Measurements from ENCODE around the gene DNAJC5G. TPM values are rescaled to one million over a fixed set of nuclear protein-coding genes. Genes with fewer than 3 reads are reported as not detected.

The DNAJC5G gene
- total and polyA plus RNA-seq, 9 donors, result 0.16 to 0.83 (median 0.56) TPM; not detected in 6

- TF ChIP-seq CTCF (IDR thresholded peaks at IDR 0.05) (no peak), EP300 (IDR thresholded peaks at IDR 0.05) (no peak), POLR2A (IDR thresholded peaks at IDR 0.05) (no peak)
- H3K27ac ChIP-seq, result no peak overlapping the region
- peaks cover 4% of the 10 kb centered on the region for H3K4me1 ChIP-seq (ENCODE audit: insufficient read depth)
- DNase-seq, result no peak
- H3K4me3 ChIP-seq, result no peak overlapping the region
- H3K9me3 ChIP-seq, result no peaks in the 10 kb centered on the region
- H3K36me3 ChIP-seq, result no peaks in the 10 kb centered on the region
- 7 to 10% (median 9%) methylated on average over 14 of the region's 14 CpGs for WGBS, 3 donors
- H3K27me3 ChIP-seq, result peaks cover 4% of the 10 kb centered on the region
- intact Hi-C loops (cut with DNase I), result loop anchor here in 1 of 4 donors (10.0 kb wide), 1 partner anchor 462 kb away; the partner anchor contains the start of gene DPYSL5
These were observed 32.0 kb downstream of the DNAJC5G start for GRCh38 chr2:27307287-27307544.

- peaks cover 4% of the 10 kb centered on the region for H3K27me3 ChIP-seq
- DNase-seq, result no peak
- no peak overlapping the region for H3K27ac ChIP-seq
- TF ChIP-seq CTCF (IDR thresholded peaks at IDR 0.05), result no peak
- no peak for TF ChIP-seq EP300 (IDR thresholded peaks at IDR 0.05)
- TF ChIP-seq POLR2A (IDR thresholded peaks at IDR 0.05), result no peak
- H3K9me3 ChIP-seq, result no peaks in the 10 kb centered on the region
- no peak overlapping the region for H3K4me3 ChIP-seq
- WGBS, 3 donors, result 3 to 10% (median 5%) methylated on average over 51 to 75 of the region's 75 CpGs
- intact Hi-C loops (cut with DNase I), result loop anchor here in 1 of 4 donors (10.0 kb wide), 1 partner anchor 463 kb away; the partner anchor contains the start of gene DPYSL5
- H3K4me1 ChIP-seq (ENCODE audit: insufficient read depth), result peaks cover 4% of the 10 kb centered on the region
- H3K36me3 ChIP-seq, result no peaks in the 10 kb centered on the region
These were observed 32.5 kb downstream of the DNAJC5G start for GRCh38 chr2:27307545-27308358.

- Histone ChIP-seq H3K4me3 (no peak within 1 kb of the TSS), H3K4me1 (ENCODE audit: insufficient read depth) (peaks cover 4% of the 10 kb centered on the region), H3K27ac (no peak within 1 kb of the TSS), H3K27me3 (peaks cover 4% of the 10 kb centered on the region), H3K9me3 (no peaks in the 10 kb centered on the region), H3K36me3 (no peaks in the 10 kb centered on the region)
- intact Hi-C loops (cut with DNase I), result loop anchor here in 1 of 4 donors (10.0 kb wide), 1 partner anchor 464 kb away; the partner anchor contains the start of gene DPYSL5
- 11 to 28% (median 21%) methylated on average over 23 to 25 of the region's 25 CpGs for WGBS, 3 donors
- TF ChIP-seq POLR2A (IDR thresholded peaks at IDR 0.05) (no peak), CTCF (IDR thresholded peaks at IDR 0.05) (no peak), EP300 (IDR thresholded peaks at IDR 0.05) (no peak)
- DNase-seq, result peak; percentile 29 to 67 (median 55)
These were observed 33.2 kb downstream of the DNAJC5G start, which contains the start of gene UCN for GRCh38 chr2:27308359-27308881. TSS of gene UCN (minus strand) at chr2:27308445. CDS start at chr2:27307895, 550 bp downstream.

- intact Hi-C loops (cut with DNase I), result loop anchor here in 1 of 4 donors (10.0 kb wide), 1 partner anchor 465 kb away; the partner anchor contains the start of gene DPYSL5
- WGBS, 3 donors, result 85 to 90% (median 89%) methylated on average over 6 of the region's 6 CpGs
- Histone ChIP-seq H3K36me3 (no peaks in the 10 kb centered on the region), H3K4me1 (ENCODE audit: insufficient read depth) (peaks cover 4% of the 10 kb centered on the region), H3K4me3 (no peak overlapping the region), H3K27ac (no peak overlapping the region), H3K9me3 (no peaks in the 10 kb centered on the region), H3K27me3 (peaks cover 4% of the 10 kb centered on the region)
- DNase-seq, result no peak
- no peak for TF ChIP-seq CTCF (IDR thresholded peaks at IDR 0.05)
- TF ChIP-seq POLR2A (IDR thresholded peaks at IDR 0.05), result no peak
- no peak for TF ChIP-seq EP300 (IDR thresholded peaks at IDR 0.05)
These were observed 34.4 kb downstream of the DNAJC5G start for GRCh38 chr2:27309651-27310050.
